ENCODE data around the gene ZNF789. TPM values are rescaled to one million over a fixed set of nuclear protein-coding genes. Genes with fewer than 3 reads are reported as not detected.
A peak's percentile ranks its signal among the peaks of the same experiment; 100 is the strongest.
"Not testable (repeated sequence)": the region's sequence is repeated elsewhere in the genome, so short reads cannot be mapped to it uniquely, and the experiment has no call there.

Gene ZNF789
- total RNA-seq, 1 donor: 6.1 TPM

GRCh38 chr7:99478464-99479440 lies 6.1 kb downstream of the ZNF789 start:
- Histone ChIP-seq H3K9me3 (ENCODE audit: low read depth, low read length) (no peaks in the 10 kb centered on the region), H3K27me3 (ENCODE audit: insufficient read depth, low read length) (no peaks in the 10 kb centered on the region), H3K4me1 (ENCODE audit: insufficient read depth, low read length) (peaks cover 25% of the 10 kb centered on the region), H3K4me3 (ENCODE audit: low read length) (no peak overlapping the region)

GRCh38 chr7:99485094-99485493 lies 12.4 kb downstream of the ZNF789 start:
- Histone ChIP-seq H3K27me3 (ENCODE audit: insufficient read depth, low read length) (no peaks in the 10 kb centered on the region), H3K4me1 (ENCODE audit: insufficient read depth, low read length) (no peaks in the 10 kb centered on the region), H3K4me3 (ENCODE audit: low read length) (no peak overlapping the region), H3K9me3 (ENCODE audit: low read depth, low read length) (no peaks in the 10 kb centered on the region)

- H3K4me1 ChIP-seq (ENCODE audit: insufficient read depth, low read length): no peaks in the 10 kb centered on the region
- H3K27me3 ChIP-seq (ENCODE audit: insufficient read depth, low read length): no peaks in the 10 kb centered on the region
- peaks cover 8% of the 10 kb centered on the region for H3K9me3 ChIP-seq (ENCODE audit: low read depth, low read length)
- H3K4me3 ChIP-seq (ENCODE audit: low read length): no peak overlapping the region
Observed at GRCh38 chr7:99489235-99489634, 16.5 kb downstream of the ZNF789 start.

- peaks cover 11% of the 10 kb centered on the region for H3K9me3 ChIP-seq (ENCODE audit: low read depth, low read length)
Observed at GRCh38 chr7:99490878-99491277, 18.2 kb downstream of the ZNF789 start.

GRCh38 chr7:99493823-99494222 lies 21.1 kb downstream of the ZNF789 start:
- H3K4me3 ChIP-seq (ENCODE audit: low read length): no peak overlapping the region
- H3K4me1 ChIP-seq (ENCODE audit: insufficient read depth, low read length): peaks cover 20% of the 10 kb centered on the region
- H3K9me3 ChIP-seq (ENCODE audit: low read depth, low read length): peaks cover 11% of the 10 kb centered on the region
- H3K27me3 ChIP-seq (ENCODE audit: insufficient read depth, low read length): no peaks in the 10 kb centered on the region

More at GRCh38 chr7:99490878-99491277, 18.2 kb downstream of the ZNF789 start:
- no peaks in the 10 kb centered on the region for H3K27me3 ChIP-seq (ENCODE audit: insufficient read depth, low read length)
- H3K4me1 ChIP-seq (ENCODE audit: insufficient read depth, low read length): no peaks in the 10 kb centered on the region
- H3K4me3 ChIP-seq (ENCODE audit: low read length): no peak overlapping the region

GRCh38 chr7:99497766-99498545 lies 25.3 kb downstream of the ZNF789 start:
- Histone ChIP-seq H3K4me1 (ENCODE audit: insufficient read depth, low read length) (peaks cover 32% of the 10 kb centered on the region), H3K9me3 (ENCODE audit: low read depth, low read length) (peaks cover 11% of the 10 kb centered on the region), H3K27me3 (ENCODE audit: insufficient read depth, low read length) (no peaks in the 10 kb centered on the region), H3K4me3 (ENCODE audit: low read length) (peak overlapping the region; percentile 98)

GRCh38 chr7:99498546-99498944 lies 25.9 kb downstream of the ZNF789 start:
- Histone ChIP-seq H3K27me3 (ENCODE audit: insufficient read depth, low read length) (no peaks in the 10 kb centered on the region), H3K4me3 (ENCODE audit: low read length) (peak overlapping the region; percentile 98), H3K4me1 (ENCODE audit: insufficient read depth, low read length) (peaks cover 32% of the 10 kb centered on the region), H3K9me3 (ENCODE audit: low read depth, low read length) (peaks cover 10% of the 10 kb centered on the region)

GRCh38 chr7:99499371-99499720 lies 26.7 kb downstream of the ZNF789 start:
- Histone ChIP-seq H3K27me3 (ENCODE audit: insufficient read depth, low read length) (no peaks in the 10 kb centered on the region), H3K4me3 (ENCODE audit: low read length) (peak overlapping the region; percentile 98), H3K9me3 (ENCODE audit: low read depth, low read length) (peaks cover 2% of the 10 kb centered on the region)

GRCh38 chr7:99499721-99500636 lies 27.3 kb downstream of the ZNF789 start, which contains the start of gene ZNF394:
ZNF394 (minus strand) TSS chr7:99500281; CDS start chr7:99500093, 188 bp downstream.
- Histone ChIP-seq H3K4me1 (ENCODE audit: insufficient read depth, low read length) (peaks cover 38% of the 10 kb centered on the region), H3K9me3 (ENCODE audit: low read depth, low read length) (no peaks in the 10 kb centered on the region), H3K4me3 (ENCODE audit: low read length) (peak within 1 kb of the TSS; percentile 98), H3K27me3 (ENCODE audit: insufficient read depth, low read length) (no peaks in the 10 kb centered on the region)

More at GRCh38 chr7:99499371-99499720, 26.7 kb downstream of the ZNF789 start:
- H3K4me1 ChIP-seq (ENCODE audit: insufficient read depth, low read length): peaks cover 37% of the 10 kb centered on the region

- Histone ChIP-seq H3K4me3 (ENCODE audit: low read length) (peak overlapping the region; percentile 98), H3K27me3 (ENCODE audit: insufficient read depth, low read length) (no peaks in the 10 kb centered on the region), H3K4me1 (ENCODE audit: insufficient read depth, low read length) (peaks cover 43% of the 10 kb centered on the region), H3K9me3 (ENCODE audit: low read depth, low read length) (no peaks in the 10 kb centered on the region)
Observed at GRCh38 chr7:99500637-99501009, 27.9 kb downstream of the ZNF789 start.

GRCh38 chr7:99501236-99501635 lies 28.5 kb downstream of the ZNF789 start:
- H3K4me3 ChIP-seq (ENCODE audit: low read length); H3K9me3 ChIP-seq (ENCODE audit: low read depth, low read length); H3K27me3 ChIP-seq (ENCODE audit: insufficient read depth, low read length): not testable (repeated sequence)
- H3K4me1 ChIP-seq (ENCODE audit: insufficient read depth, low read length): peaks cover 49% of the 10 kb centered on the region

- Histone ChIP-seq H3K4me1 (ENCODE audit: insufficient read depth, low read length) (peaks cover 38% of the 10 kb centered on the region), H3K4me3 (ENCODE audit: low read length) (peak overlapping the region; percentile 88), H3K27me3 (ENCODE audit: insufficient read depth, low read length) (no peaks in the 10 kb centered on the region), H3K9me3 (ENCODE audit: low read depth, low read length) (no peaks in the 10 kb centered on the region)
Observed at GRCh38 chr7:99504281-99504602, 31.6 kb downstream of the ZNF789 start.

- Histone ChIP-seq H3K27me3 (ENCODE audit: insufficient read depth, low read length) (no peaks in the 10 kb centered on the region), H3K9me3 (ENCODE audit: low read depth, low read length) (no peaks in the 10 kb centered on the region), H3K4me1 (ENCODE audit: insufficient read depth, low read length) (peaks cover 38% of the 10 kb centered on the region), H3K4me3 (ENCODE audit: low read length) (peak within 1 kb of the TSS; percentile 88)
Observed at GRCh38 chr7:99504603-99505323, 32.1 kb downstream of the ZNF789 start, which contains the start of gene ZKSCAN5. ZKSCAN5 (plus strand) TSS chr7:99504662; CDS start chr7:99506045, 1,383 bp downstream.

GRCh38 chr7:99505324-99505662 lies 32.6 kb downstream of the ZNF789 start:
- Histone ChIP-seq H3K27me3 (ENCODE audit: insufficient read depth, low read length) (no peaks in the 10 kb centered on the region), H3K9me3 (ENCODE audit: low read depth, low read length) (no peaks in the 10 kb centered on the region), H3K4me1 (ENCODE audit: insufficient read depth, low read length) (peaks cover 38% of the 10 kb centered on the region), H3K4me3 (ENCODE audit: low read length) (peak overlapping the region; percentile 88)
